Gastroesophageal sphincter (tissue), 3 donors: ENCODE data around the gene RBM5.

ENCODE experiments used
- CTCF ChIP-seq, 4 experiments: fragments of 200-600 bp in 2 of 4; fragments of 450-650 bp in 2 of 4; sonication (generic) in 1 of 4; IDR thresholded peaks; one replicate each; pipeline ENCODE4 v1.5.1; 2017 to 2019; ENCODE audit warnings: antibody characterized with exemption in 4 of 4, mild to moderate bottlenecking in 2 of 4, moderate library complexity in 2 of 4
- EP300 ChIP-seq: sonication (generic); formaldehyde crosslinking; IDR thresholded peaks from one replicate; pipeline ENCODE4 v1.6.1; 2017; ENCODE audit warnings: antibody characterized with exemption, mild to moderate bottlenecking
- POLR2A ChIP-seq, 2 donors: fragments of 450-650 bp; IDR thresholded peaks; one replicate each; pipeline ENCODE4 v1.6.1; 2017; ENCODE audit warnings: antibody characterized with exemption in 2 of 2, mild to moderate bottlenecking in 2 of 2, moderate library complexity in 1 of 2
- POLR2AphosphoS5 ChIP-seq: sonication (generic); formaldehyde crosslinking; IDR thresholded peaks from one replicate; pipeline ENCODE4 v1.6.1; 2017; ENCODE audit warnings: antibody characterized with exemption

GRCh38 chr3:50125541-50126286 is 37.0 kb downstream of the RBM5 start:
- TF ChIP-seq CTCF (IDR thresholded peaks at IDR 0.05), result no peak
- TF ChIP-seq POLR2A (IDR thresholded peaks at IDR 0.05), result no peak
- TF ChIP-seq EP300, result no peak
- TF ChIP-seq POLR2AphosphoS5, result no peak
